Stimulated activated CD4-positive, alpha-beta T cell treated with anti-CD3 and anti-CD28 coated beads, Interleukin-15, amount 100 ng/mL, for 48 hours (primary cell): Measurements from ENCODE around the gene PSMB9.

Source experiments
- DNase-seq, 2 donors: peaks; one replicate each; pipeline ENCODE4 v3.0.0-alpha.2; 2020; ENCODE audit warnings: low read depth in 2 of 2

Gene PSMB9

DNA sequence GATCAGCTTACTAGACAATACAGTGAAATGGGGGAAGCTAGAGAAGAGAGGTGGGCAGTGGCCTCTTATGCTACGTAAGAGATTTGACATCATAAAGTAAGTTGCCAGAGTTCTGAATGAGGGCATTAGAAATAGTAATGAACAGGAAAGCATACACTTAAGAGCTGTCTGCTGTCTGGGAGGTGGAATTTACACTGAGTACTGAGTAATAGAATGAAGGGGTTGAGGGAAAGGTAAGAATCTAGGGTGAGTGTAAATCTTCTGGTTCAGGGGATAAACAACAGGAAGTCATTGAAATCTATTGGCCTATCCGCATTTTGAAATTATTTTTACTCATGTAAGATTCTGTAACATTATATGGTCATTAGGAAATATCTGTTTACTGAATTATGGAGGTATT is 51.1 kb downstream of the PSMB9 start:
- DNase-seq: no peak

DNA sequence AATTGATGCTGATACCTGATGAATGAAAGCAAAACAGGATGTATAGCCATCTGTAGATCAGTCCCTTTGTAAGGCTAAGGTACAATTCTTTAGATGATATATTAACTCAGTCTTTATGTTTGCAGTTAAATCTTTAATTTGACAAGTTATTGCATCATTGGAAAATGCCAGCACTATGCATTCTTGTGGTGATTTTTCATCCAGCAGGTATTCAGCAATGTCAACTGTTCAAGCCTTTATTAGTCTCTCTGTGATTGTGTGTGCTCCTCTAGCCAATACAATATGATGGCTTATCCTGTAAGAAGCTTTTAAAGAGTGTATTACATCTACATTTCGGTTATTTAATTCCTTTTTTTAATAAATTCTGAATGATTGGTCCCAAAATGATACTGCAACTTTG is 52.5 kb downstream of the PSMB9 start:
- DNase-seq: no peak

DNA sequence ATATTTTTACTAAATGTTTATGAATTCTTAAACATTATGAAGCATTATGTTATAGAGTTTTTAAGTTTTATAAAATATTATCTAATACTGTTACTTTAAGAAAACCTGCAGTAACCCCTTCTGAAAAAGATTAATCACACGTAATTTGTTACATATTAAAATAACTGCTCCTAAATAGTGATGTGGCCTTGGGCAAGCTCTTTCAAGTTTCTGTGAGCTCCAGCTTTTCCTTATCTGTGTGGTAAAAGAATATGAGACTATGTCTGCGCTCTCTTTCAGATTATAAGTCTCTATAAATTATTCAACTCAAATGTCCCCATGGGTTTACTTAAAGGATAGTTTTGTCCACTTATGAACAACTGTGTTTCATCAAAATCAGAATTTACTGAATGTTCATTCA is 54.9 kb downstream of the PSMB9 start:
- no peak for DNase-seq
